CD14-positive monocyte (primary cell): ENCODE measurements around the gene SMC5. TPM values are rescaled to one million over a fixed set of nuclear protein-coding genes. Genes with fewer than 3 reads are reported as not detected.

Experiments
- DNase-seq, 3 donors: peaks; one replicate each; pipeline ENCODE4 v3.0.0-alpha.2; 2011 to 2022
- H2AFZ ChIP-seq: 2 replicates; pipeline ENCODE4 v1.6.0; 2012; ENCODE audit warnings: mild to moderate bottlenecking, low read depth, low read length, inconsistent platforms; ENCODE audit not compliant: insufficient read depth, poor library complexity, severe bottlenecking
- H3K27ac ChIP-seq, 2 donors: 1 replicate in 1 of 2; 2 replicates in 1 of 2; pipeline ENCODE4 v1.5.1; 2012 to 2013; ENCODE audit warnings: low read length in 2 of 2, control low read depth in 1 of 2, inconsistent platforms in 1 of 2, low read depth in 1 of 2, mild to moderate bottlenecking in 1 of 2
- H3K27me3 ChIP-seq, 2 donors: one replicate each; pipeline versions ENCODE4 v1.6.0 to v1.6.1; 2011 to 2013; ENCODE audit warnings: low read length in 2 of 2; ENCODE audit not compliant: control insufficient read depth in 2 of 2, insufficient read depth in 2 of 2
- H3K36me3 ChIP-seq, 2 donors: replicated peaks in 1 of 2; 1 replicate in 1 of 2; 2 replicates in 1 of 2; pipeline versions ENCODE4 v1.5.1 to v1.6.1; 2012 to 2013; ENCODE audit warnings: low read length in 2 of 2, control low read depth in 1 of 2, inconsistent platforms in 1 of 2, mild to moderate bottlenecking in 1 of 2; ENCODE audit not compliant: insufficient read depth in 2 of 2, control insufficient read depth in 1 of 2
- H3K4me1 ChIP-seq, 2 donors: 1 replicate in 1 of 2; 2 replicates in 1 of 2; pipeline versions ENCODE4 v1.5.1 to v1.6.1; 2012 to 2013; ENCODE audit warnings: low read length in 2 of 2, control low read depth in 1 of 2, inconsistent platforms in 1 of 2, mild to moderate bottlenecking in 1 of 2, moderate library complexity in 1 of 2; ENCODE audit not compliant: insufficient read depth in 2 of 2, control insufficient read depth in 1 of 2
- H3K4me2 ChIP-seq: replicated peaks from 2 replicates; pipeline ENCODE3; 2012; ENCODE audit warnings: low read length, moderate library complexity, mild to moderate bottlenecking; ENCODE audit not compliant: poor library complexity, severe bottlenecking; ENCODE audit errors: extremely low read depth
- H3K4me3 ChIP-seq, 3 experiments: fragments of 200-600 bp in 1 of 3; sonication (generic) in 1 of 3; replicated peaks in 1 of 3; 1 replicate in 2 of 3; 2 replicates in 1 of 3; pipeline ENCODE4 v1.5.1; 2011 to 2013; ENCODE audit warnings: low read length in 3 of 3, mild to moderate bottlenecking in 3 of 3, control low read depth in 2 of 3, low read depth in 2 of 3, inconsistent platforms in 1 of 3, moderate library complexity in 1 of 3
- H3K79me2 ChIP-seq: 2 replicates; pipeline ENCODE4 v1.6.0; 2012; ENCODE audit warnings: mild to moderate bottlenecking, control low read depth, inconsistent platforms, low read length, moderate library complexity; ENCODE audit not compliant: insufficient read depth
- H3K9ac ChIP-seq: 2 replicates; pipeline ENCODE4 v1.6.0; 2017; ENCODE audit warnings: low read length, mild to moderate bottlenecking; ENCODE audit not compliant: insufficient read depth, poor library complexity, severe bottlenecking
- H3K9me3 ChIP-seq, 2 donors: replicated peaks in 1 of 2; 1 replicate in 1 of 2; 2 replicates in 1 of 2; pipeline versions ENCODE4 v1.5.1 to v1.6.1; 2012 to 2013; ENCODE audit warnings: low read length in 2 of 2, control low read depth in 1 of 2; ENCODE audit not compliant: control insufficient read depth in 1 of 2, insufficient read depth in 1 of 2
- H4K20me1 ChIP-seq: 2 replicates; pipeline ENCODE4 v1.6.0; 2012; ENCODE audit warnings: mild to moderate bottlenecking, low read length, control low read depth, moderate library complexity; ENCODE audit not compliant: insufficient read depth
- H3K27ac Mint-ChIP-seq, 7 donors: one replicate each; pipeline ENCODE4 v1.8.0; 2020; ENCODE audit warnings: mild to moderate bottlenecking in 7 of 7, mixed read lengths in 7 of 7, moderate library complexity in 6 of 7, inconsistent platforms in 2 of 7
- H3K27me3 Mint-ChIP-seq, 3 donors: one replicate each; pipeline ENCODE4 v1.8.0; 2021 to 2022; ENCODE audit warnings: low read depth in 3 of 3, mild to moderate bottlenecking in 3 of 3, mixed read lengths in 3 of 3, moderate library complexity in 3 of 3, inconsistent platforms in 1 of 3
- H3K36me3 Mint-ChIP-seq, 2 donors: one replicate each; pipeline ENCODE4 v1.8.0; 2020; ENCODE audit warnings: mixed read lengths in 2 of 2, inconsistent platforms in 1 of 2, mild to moderate bottlenecking in 1 of 2
- H3K4me1 Mint-ChIP-seq: one replicate; pipeline ENCODE4 v1.8.0; 2020; ENCODE audit warnings: mild to moderate bottlenecking, mixed read lengths
- H3K4me3 Mint-ChIP-seq, 2 donors: one replicate each; pipeline ENCODE4 v1.8.0; 2020; ENCODE audit warnings: mild to moderate bottlenecking in 2 of 2, mixed read lengths in 2 of 2, moderate library complexity in 1 of 2
- H3K9me3 Mint-ChIP-seq, 7 donors: one replicate each; pipeline ENCODE4 v1.8.0; 2020 to 2022; ENCODE audit warnings: mixed read lengths in 7 of 7, mild to moderate bottlenecking in 6 of 7, moderate library complexity in 6 of 7, inconsistent platforms in 2 of 7
- CTCF ChIP-seq: fragments of 200-600 bp; IDR thresholded peaks from one replicate; pipeline ENCODE4 v1.8.0; 2022; ENCODE audit warnings: antibody characterized with exemption, mild to moderate bottlenecking
- WGBS: methylation state at CpG from one replicate; pipeline ENCODE4 v1.1.5; 2013; ENCODE audit warnings: missing lambda C conversion rate; ENCODE audit not compliant: insufficient coverage; 5-methylcytosine and 5-hydroxymethylcytosine counted together
- intact Hi-C, 2 donors: fragments of 100-400 bp; cut with micrococcal nuclease; formaldehyde crosslinking; loops; one replicate each; pipeline versions ENCODE4 v1.15.0 to v1.15.1; 2023
- polyA plus RNA-seq, 3 donors: library from polyadenylated mRNA; depleted of rRNA in 1 of 3; unstranded in 2 of 3; stranded (reverse) in 1 of 3; fragments of 300-500 nt in 2 of 3; fragments of >200 nt in 1 of 3; fragmentation: Illumina TruSeq in 2 of 3; gene quantifications; 1 replicate in 2 of 3; 2 replicates in 1 of 3; pipeline ENCODE4 v1.2.3, GENCODE V29; 2012 to 2021

SMC5 gene
- polyA plus RNA-seq, 3 donors = 4.9 to 13.6 (median 5.1) TPM

GRCh38 chr9:70257502-70257901 lies 1.3 kb upstream of the SMC5 start:
- peak overlapping the region; percentile 98 for H2AFZ ChIP-seq
- Mint-ChIP-seq H3K4me3 (peak overlapping the region in 1 of 2 donors; percentile 8), H3K4me1 (peaks cover 50% of the 10 kb centered on the region), H3K27ac (peak overlapping the region in 1 of 7 donors; percentile 25), H3K9me3 (peaks cover 0 to 3% (median 0%) of the 10 kb centered on the region in 7 donors), H3K36me3 (peaks cover 19 to 25% of the 10 kb centered on the region in 2 donors), H3K27me3 (peaks cover 0 to 3% (median 0%) of the 10 kb centered on the region in 3 donors)
- TF ChIP-seq CTCF = no peak
- peaks cover 27% of the 10 kb centered on the region for H4K20me1 ChIP-seq
- no peaks in the 10 kb centered on the region for H3K27me3 ChIP-seq
- peaks cover 35% of the 10 kb centered on the region for H3K79me2 ChIP-seq
- no peak overlapping the region for H3K9ac ChIP-seq
- no peaks in the 10 kb centered on the region for H3K9me3 ChIP-seq
- no peak for DNase-seq
- H3K4me3 ChIP-seq = peak overlapping the region in 1 of 3 experiments; percentile 91
- WGBS = no CpG with 5 or more reads among the region's 3 CpGs
- peaks cover 0 to 22% of the 10 kb centered on the region in 2 donors for H3K36me3 ChIP-seq
- peaks cover 25 to 34% of the 10 kb centered on the region in 2 donors for H3K4me1 ChIP-seq
- H3K27ac ChIP-seq = no peak overlapping the region
- H3K4me2 ChIP-seq = peak overlapping the region; percentile 92
- intact Hi-C loops = loop anchor here in 1 of 2 donors (10.0 kb wide), 1 partner anchor 347 kb away; no protein-coding TSS in a partner anchor

DNA sequence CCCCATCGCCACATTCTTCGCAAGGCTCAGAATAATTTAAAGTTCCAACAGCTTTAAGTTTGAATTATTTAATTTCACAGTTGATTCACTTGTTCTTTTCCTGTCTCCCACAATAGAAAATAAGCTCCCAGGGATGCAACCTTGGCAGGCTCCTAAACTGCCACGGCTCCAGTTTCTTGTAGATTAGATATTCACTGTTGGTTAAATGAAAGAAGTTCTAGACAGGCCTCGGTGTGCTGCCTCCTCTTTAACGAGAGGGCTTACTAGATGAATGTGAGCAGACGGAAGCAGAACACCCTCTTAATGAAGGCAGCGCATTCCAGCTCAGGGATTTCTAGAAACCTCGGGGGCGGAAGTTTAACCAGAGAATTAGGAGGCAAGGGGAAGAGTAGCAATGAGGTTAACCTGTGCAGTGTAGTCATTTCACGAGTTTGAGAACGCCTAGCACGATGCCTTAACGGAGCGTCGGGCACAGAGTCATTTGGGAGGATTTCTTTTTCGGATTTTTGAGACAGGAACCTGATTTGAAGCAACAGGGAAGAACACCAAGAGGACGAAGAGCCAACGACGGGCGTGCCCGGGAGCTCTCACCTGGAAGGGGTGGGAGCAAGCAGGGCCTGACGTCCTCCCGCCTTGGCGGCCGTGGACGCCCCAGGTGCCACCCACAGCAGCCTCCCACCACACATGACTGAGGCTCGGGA lies 637 bp upstream of the SMC5 start:
- peak in 2 of 3 donors; percentile 8 to 23 for DNase-seq
- intact Hi-C loops = loop anchor here in 1 of 2 donors (10.0 kb wide), 1 partner anchor 347 kb away; no protein-coding TSS in a partner anchor
- peak overlapping the region; percentile 93 to 96 for H3K27ac ChIP-seq

More for the DNA sequence above, 637 bp upstream of the SMC5 start:
- H3K9me3 Mint-ChIP-seq = peaks cover 0 to 3% (median 0%) of the 10 kb centered on the region in 7 donors
- Histone ChIP-seq H3K9me3 (no peaks in the 10 kb centered on the region), H3K4me3 (peak overlapping the region; percentile 81 to 91 (median 86)), H3K79me2 (peaks cover 42% of the 10 kb centered on the region), H3K36me3 (peaks cover under 1 to 29% of the 10 kb centered on the region in 2 donors), H2AFZ (peak overlapping the region; percentile 98), H4K20me1 (peaks cover 34% of the 10 kb centered on the region), H3K4me1 (peaks cover 25 to 34% of the 10 kb centered on the region in 2 donors), H3K9ac (peak overlapping the region; percentile 90), H3K27me3 (no peaks in the 10 kb centered on the region), H3K4me2 (peak overlapping the region; percentile 92)
- 2% methylated on average over 23 of the region's 27 CpGs for WGBS
- H3K4me1 Mint-ChIP-seq = peaks cover 53% of the 10 kb centered on the region
- no peak for TF ChIP-seq CTCF
- peaks cover 20 to 28% of the 10 kb centered on the region in 2 donors for H3K36me3 Mint-ChIP-seq
- H3K4me3 Mint-ChIP-seq = peak overlapping the region; percentile 92 to 94
- peak overlapping the region; percentile 86 to 98 (median 94) for H3K27ac Mint-ChIP-seq
- H3K27me3 Mint-ChIP-seq = peaks cover 0 to 3% (median 0%) of the 10 kb centered on the region in 3 donors
